Activated CD4-positive, alpha-beta T cell treated with anti-CD3 and anti-CD28 coated beads for 1 hour (primary cell): ENCODE data around the gene EI24.

ENCODE experiments used
- DNase-seq: peaks from one replicate; pipeline ENCODE4 v3.0.0-alpha.2; 2020

EI24 gene

DNA sequence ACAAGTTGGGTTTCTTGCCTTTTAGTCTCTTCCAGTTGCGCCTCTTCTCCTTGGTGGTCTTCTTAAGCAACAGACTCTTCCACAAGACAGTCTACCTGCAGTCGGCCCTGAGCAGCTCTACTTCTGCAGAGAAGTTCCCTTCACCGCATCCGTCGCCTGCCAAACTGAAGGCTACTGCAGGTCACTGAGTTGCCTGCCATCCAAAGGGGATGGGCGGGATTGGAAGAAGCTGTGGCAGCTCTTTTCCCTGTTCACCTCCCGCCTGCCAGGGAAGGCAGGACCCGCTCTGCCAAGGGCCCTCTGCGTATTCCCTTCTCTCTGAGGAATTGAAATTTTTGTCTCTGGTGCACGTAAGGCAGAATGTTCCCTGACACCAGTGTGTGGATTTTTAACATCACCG is 14.2 kb downstream of the EI24 start:
- no peak for DNase-seq

DNA sequence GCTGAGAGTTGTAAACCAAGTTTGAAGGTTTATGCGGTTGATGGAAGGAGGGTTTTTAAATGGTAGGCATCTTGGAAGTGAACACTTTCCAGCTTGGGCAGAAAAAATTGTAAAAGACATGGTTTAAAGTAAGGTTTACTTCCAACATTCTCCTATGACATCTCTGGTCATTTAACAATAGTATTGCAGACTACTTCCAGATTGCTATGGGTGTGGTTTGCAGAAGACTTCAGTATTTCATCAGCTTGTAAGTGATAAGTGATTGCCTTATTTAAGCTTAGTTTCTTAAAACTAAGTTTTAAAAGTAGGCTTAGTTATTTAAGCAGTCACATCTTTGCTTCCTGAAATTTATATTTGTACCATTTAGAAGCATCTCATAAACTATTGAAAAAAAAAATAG is 16.2 kb downstream of the EI24 start:
- no peak for DNase-seq

DNA sequence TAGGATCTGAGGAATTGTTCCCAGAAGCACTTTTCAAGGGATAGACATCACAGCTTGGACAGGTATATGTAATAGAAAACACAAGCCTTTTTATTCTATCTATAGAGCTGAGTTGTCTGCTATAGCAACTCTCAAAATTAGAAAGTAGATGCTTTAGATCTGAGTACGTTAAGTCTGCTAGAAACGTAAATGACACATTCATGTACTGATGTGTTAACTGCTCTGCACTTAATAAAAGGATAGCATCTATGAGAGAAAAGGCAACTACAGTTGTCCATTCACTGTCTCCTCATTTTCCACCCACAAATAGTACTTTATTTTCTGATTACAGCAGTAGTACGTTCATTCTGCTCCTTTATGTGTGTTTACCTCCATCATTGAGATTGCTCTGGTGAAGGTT is 17.3 kb downstream of the EI24 start:
- DNase-seq, result no peak

DNA sequence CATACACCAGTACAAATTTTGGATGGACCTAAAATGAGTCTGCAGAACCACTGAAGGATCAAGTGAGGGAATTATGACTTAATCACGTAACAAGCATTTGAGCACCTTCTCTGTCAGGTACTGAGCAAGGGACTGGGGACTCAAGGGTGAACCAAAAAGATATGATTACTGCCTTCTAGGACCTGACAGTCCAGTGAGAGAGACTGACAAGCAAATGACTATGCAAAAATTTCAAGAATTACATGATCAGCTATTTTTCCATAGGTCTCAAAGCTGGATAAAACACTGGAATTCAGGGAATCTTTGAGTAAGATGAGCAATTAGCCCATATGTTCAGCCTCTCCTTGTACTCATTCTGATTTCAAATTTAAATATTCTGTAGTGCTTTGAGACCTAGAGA is 18.2 kb downstream of the EI24 start:
- no peak for DNase-seq

DNA sequence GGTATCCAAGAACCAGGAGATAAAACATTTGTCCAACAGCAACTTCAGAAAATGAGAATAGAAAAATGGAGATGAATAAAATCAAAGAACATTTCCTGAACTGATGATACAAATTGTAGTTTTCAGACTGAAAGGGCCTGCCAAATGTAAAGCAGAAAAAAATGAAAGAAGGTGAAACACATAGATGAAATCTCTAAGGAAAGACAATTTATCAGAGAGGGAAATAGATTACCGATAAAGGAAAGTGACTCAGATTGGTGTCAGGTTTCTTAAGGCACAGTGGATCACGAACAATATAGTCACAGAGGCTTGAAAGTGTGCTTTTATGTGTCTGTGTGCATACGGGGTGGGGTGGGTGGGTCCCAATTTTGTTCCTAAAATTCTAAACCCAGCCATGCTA is 19.2 kb downstream of the EI24 start:
- no peak for DNase-seq

DNA sequence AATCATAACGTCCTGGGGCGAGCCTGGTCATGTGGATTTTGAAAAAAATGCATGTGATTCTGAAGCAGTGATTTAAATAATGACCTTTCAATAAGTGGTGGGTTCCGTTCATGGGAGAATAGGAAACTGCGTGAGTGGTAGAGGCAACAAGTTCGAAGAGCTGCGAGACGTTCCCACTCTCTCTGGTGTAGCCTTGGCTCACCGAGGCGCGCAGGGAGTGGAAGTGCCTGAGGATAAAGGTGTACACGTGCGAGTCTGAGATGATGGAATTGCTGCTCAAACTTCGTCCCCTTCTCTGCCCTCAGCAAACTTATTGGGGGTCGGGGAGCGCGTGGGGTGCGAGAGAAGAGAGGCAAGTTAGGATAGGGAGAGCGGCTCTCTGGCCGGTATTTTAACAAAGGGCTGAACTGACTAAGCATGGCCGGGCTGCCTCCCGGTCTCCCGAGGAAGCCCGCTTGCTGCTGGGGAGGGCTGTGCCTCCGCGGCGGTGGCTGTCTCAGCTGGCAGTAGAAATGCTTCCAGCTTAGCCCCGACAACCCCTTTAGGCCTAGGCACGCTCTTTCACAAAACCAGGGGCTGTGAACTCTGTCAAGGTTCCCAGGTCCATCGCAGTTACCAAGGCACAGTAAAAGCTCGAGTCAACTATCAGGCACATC is 22.5 kb downstream of the EI24 start:
- peak; percentile 20 for DNase-seq

DNA sequence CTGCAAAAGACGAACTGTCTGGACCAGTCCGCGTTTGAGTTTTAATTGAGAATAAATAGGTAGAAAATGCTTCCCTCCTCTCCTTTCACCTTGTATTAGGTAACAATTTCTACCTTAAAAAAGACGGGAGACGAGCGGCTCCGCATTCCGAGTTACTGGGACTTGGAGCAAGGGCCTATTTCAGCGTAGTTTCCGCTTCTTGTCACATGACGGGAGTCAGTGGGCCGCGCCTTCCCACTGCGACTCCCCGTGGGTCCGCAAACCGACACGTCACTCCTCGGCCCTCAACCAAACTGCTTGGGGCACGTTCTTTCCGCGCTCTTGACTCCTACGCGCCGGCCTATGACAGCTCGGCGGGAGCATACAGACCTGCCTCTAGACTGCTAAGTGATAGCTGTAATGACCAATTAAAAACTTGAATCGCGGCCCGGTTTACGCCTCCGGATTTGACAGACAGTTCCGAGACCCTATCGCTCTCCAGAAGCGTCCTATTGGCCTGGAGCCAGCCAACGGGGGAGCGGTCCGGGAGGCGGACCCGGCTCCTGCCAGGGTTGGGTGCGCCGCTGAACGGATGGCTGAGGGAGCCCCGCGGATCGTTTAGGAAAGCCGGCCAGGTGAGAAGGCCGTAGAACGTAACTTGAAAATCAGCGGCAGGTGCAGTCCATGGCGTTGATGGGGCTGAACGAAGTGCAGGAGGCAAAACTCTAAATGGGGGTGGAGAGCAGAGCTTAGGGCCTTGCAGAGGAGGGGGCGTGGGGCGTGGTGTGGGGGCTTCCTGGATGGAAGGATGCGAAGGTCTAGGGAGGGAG is 23.2 kb downstream of the EI24 start, which contains the start of gene STT3A:
STT3A (plus strand) TSS at position 548 of the 809 bp plus-strand sequence. CDS start 3,064 bp downstream, outside the sequence.
- peak; percentile 96 for DNase-seq

DNA sequence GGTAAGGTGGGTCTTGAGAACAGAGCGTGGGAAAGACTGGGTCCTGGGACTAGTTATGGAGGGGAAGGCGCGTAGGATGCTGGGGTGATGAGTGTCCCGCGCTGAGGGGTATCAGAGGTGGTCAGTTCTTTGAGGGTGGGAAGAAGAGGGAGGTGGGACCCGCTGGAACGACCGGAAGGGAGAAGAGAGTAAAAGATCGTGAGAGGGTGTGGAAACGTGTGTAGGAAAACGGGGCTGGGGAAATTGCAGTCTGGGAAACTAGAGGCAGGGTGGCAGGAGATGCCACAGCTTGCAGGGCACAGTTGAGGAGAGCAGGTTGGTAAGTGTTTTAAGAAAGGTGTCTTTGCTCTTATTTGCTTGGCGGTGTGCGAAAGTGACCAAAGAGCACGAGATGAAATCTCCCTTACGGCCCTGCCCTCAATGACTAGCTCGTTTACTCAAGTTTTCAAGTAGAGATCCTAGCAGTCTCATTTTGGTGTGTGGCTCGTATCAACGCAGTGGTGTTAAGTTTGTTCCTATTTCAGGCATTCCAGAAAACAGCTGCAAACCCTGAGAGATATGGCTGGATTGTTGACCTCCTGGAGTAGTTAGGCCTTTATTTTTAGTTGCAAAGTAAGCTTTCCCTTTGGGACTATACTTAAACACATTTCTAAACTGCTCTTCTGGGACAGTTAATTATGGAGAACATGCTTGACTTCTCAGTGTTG is 24.0 kb downstream of the EI24 start:
- DNase-seq, result no peak

DNA sequence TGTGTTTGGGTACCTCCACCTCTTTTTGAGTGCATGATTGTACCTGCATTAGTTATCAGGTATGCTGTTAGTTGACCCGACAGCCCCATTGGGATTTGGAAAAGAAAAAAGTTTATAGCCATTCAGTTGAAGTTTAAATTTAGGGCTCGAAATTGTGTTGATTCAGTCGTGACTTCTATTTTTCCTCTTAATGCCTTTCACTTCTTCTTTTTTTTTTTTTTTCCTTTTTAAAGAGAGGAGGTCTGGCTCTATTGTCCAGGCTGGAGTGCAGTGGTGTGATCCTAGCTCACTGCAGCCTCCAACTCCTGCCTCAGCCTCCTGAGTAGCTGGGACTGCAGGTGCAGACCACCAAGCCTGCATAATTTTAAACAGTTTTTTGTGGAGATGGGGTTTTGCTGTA is 25.7 kb downstream of the EI24 start:
- DNase-seq, result no peak

DNA sequence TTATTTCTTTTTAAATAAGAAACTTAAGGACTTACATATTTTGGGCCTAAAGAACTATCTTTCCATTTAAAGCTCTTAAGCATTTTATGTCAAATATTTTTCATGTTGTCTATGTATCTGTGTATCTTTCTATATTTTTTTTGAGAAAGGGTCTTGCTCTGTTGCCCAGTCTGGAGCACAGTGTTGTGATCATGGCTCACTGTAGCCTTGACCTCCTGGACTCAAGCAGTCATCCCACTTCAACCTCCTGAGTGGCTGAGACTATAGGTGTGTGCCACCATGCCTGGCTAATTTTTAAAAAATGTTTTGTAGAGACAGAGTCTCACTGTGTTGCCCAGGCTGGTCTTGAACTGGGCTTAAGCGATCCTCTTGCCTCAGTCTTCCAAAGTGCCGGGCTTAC is 31.4 kb downstream of the EI24 start:
- no peak for DNase-seq

DNA sequence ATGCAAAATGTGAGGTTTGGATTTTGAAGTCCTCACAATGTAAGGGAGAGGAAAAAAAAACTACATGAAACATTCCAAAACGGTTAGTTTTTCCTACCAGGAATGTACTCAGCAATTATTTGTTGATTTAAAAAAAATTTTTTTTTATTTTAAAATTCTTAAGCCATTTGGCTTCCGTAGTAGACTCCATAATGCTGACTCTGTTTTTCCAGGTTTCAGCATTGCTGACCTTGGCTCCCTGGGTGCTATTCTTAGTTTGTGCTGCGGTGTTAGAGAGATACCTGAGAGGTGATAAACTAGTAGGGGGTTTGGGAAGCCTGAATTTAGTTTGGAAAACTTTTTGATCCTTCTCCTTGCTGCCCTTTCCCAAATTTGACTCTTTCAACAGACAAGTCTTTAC is 33.9 kb downstream of the EI24 start:
- no peak for DNase-seq

DNA sequence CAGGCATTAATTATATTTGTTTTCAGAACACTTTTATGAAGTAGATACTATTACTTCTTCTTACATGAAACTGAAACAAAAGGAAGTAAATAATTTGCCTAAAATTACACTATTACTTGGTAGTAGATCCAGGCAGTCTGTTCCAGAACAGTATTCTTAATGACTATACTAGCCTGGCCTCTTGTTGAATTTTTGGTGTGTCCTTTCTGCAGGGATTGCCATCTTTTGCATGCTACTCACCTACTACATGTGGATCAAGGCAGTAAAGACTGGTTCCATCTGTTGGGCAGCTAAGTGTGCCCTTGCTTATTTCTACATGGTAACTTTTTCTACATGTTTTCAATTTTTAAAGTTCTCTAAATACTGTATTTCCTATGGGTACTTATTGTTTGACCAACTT is 36.1 kb downstream of the EI24 start:
- no peak for DNase-seq

DNA sequence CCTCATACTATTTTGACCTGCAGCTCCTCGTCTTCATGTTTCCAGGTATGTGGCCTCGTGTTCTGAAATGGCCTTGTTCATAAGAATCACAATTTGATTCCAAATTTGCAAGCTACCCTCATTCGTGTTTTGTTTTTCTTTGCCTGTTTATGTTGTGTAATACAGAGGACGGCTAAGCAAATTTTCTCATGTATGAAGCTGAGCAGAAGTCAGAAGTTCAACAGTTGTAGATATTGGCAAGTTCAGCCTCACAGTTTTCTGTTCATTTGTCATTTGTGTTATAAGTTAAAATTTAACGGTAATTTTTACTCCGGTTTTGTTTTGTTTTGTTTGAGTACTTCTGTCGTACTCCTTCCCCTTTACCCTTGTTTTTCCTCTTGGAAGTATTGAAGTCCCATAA is 40.3 kb downstream of the EI24 start:
- DNase-seq, result no peak

DNA sequence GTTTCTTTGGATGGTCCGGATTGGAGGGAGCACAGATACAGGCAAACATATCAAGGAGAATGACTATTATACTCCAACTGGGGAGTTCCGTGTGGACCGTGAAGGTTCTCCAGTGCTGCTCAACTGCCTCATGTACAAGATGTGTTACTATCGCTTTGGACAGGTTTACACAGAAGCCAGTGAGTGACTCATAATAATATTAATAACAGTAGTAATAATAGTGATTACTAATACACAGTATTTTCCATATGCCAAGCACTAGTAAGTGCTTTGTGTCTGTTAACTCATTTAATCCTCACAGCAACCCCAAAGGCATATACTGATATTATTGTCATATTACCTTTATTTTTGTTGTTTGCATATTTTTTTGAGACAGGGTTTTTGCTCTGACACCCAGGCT is 49.1 kb downstream of the EI24 start:
- DNase-seq, result no peak

DNA sequence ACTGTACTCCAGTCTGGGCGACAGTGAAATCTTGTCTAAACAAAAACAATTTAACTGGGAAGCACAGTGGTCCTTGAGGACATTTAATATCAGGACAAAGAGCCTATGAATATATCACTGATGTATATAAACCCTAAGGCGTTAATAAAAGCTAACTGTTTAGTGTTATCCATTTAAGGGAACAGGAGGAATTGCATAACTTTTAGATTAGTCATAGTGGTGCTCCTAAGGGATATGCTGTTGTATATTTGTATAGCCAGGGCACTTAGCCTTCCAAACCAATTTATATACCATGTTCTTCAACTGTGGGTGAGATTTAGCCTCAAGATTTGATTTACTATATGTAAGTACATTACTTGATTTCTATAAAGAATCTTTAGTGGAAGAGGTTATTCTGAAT is 52.7 kb downstream of the EI24 start:
- no peak for DNase-seq

DNA sequence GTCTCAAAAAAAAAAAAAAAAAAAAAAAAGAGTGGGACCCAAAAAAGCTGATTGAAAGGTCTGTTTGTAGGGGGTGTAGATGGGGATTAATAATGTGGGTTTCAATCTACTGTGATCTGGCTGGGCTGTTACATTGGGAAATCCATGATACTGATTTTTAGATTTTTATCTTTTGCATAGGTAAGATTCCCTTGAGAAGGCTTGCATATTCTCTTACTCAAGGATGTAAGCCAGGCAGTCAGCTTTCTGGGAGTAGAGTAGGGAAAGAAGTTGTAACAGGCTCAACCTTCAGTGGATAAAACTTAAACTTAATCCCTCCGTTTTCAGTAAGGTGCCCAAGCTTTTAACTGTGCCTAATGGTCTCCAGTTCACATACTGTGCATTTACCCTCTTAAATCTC is 53.8 kb downstream of the EI24 start:
- no peak for DNase-seq

DNA sequence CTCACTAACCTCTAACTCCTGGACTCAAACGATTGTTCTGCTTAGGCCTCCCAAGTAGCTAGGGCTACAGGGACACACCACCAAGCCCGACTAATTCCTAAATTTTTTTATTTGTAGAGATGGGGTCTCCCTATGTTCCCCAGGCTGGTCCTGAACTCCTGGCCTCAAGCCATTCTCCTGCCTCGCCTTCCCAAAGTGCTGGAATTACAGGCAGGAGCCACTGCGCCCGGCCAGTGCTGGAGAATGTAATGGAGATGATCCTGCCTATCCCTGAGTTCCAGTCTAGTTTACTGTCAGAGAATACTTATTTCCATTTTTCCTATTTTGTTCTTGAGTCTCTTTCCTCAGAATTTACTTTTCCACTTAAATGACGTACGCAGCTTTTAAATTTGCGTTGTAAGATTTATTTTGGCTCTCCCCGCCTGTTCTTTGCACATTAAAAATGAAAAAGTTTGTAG is 55.5 kb downstream of the EI24 start, which contains the start of gene CHEK1:
CHEK1 (plus strand) TSS at position 408 of the 458 bp plus-strand sequence. CDS start 1,606 bp downstream, outside the sequence.
- no peak for DNase-seq

DNA sequence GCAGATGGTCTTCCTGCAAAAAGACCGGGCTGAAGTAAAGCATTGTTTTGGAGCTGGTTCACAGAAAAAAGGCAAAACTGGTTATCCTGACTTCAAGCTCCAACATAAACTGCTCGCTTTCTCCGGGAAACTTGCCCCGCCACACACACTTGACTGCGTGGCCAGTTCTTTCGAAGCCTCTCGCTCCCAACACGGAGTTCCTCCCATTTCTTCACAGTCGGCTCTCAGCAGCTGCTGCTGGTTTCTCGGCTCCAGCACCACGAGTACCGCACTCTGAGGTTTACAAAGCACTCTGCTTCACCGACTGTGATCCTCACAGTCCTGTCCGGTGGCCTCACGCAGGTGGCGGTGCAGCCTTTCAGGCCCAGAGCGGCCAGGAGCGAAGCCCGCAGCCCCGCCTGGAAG is 56.0 kb downstream of the EI24 start:
- no peak for DNase-seq

DNA sequence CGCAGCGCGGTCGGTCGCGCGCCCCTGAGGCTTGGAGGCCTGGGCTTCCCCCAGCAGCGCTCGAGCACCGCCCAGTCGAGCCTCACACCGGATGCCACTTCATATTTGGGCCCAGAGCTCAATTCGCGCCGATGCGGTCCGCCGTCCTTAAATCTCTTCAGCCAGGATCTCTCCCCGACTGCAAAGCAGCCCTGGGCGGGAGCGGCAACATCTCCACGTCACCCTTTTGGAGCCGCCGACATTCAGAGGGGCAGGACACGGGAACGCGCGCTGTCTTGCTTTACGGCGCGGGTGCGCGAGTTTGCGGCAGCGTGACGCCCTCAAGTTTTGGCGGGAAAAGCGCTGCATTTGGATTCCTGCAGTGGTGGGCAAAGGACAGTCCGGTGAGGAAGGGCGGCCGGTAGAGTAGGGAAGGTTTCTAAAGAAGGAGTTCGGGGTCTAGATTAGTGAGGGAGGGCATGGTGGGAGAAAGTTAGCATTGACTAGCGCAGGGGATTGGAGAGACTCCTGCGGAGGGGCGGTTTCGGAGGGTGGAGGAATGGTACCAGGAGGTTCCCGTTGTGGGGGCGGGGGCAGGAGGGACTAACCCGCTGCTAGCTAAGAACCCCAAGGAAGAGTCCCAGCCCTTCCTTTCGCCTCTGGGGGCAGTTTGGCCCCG is 56.5 kb downstream of the EI24 start:
- DNase-seq, result peak; percentile 76

DNA sequence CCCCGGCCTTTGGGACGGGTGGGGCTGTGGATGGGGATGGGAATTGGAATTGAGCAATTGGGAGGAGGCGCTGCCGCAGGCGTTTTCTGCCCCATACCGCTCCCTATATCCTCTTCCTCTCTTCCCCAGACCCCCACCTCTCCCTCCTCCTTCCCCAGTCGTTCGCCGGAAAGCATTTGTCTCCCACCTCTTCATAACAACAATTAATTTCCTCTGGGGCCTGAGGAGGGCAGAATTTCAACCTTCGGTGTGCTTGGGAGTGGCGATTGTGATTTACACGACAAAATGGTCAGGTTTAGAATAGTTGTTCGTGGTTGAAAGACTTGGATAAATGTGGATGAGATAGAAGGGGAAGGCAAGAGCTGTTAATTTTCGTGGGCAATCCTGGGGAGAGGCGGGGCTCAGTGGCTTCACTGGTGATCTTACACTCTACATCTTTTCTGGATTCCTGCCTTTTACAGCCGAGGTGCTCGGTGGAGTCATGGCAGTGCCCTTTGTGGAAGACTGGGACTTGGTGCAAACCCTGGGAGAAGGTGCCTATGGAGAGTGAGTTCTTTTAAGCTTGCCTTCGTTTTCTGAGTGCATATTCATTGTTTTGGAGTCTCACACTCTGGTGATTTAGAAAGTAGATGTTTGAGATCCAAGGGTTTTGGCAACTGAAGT is 57.1 kb downstream of the EI24 start:
- no peak for DNase-seq

DNA sequence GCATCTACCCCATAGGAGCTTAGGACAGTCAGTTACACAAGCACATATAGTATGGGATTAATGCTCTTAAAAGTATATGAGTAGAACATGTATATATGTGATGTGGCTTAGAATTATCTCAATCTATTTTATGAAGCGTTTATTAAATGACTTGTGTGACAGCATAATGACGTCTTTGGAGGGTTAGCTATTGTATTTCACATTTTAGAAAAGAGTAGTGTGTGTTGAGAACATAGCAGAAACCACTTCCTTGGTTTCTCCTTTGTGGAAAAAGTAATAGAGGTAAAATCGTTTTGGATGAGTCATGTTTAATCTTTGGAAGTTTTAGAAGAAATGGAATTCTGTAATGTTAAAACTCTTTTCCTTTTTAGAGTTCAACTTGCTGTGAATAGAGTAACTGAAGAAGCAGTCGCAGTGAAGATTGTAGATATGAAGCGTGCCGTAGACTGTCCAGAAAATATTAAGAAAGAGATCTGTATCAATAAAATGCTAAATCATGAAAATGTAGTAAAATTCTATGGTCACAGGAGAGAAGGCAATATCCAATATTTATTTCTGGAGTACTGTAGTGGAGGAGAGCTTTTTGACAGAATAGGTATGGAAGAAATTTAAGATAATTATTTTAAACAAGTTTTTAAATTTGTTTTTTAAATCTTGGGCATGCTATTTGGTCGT is 58.1 kb downstream of the EI24 start:
- DNase-seq, result no peak
